DND-41 (cell line): Measurements from ENCODE around the gene BPIFB4.

Experiments used
- ATAC-seq: fragments of 200-7000 bp; cut with Tn5 transposase; 3 replicates; pipeline ENCODE4 v1.9.1; 2021; ENCODE audit warnings: low read depth; ENCODE audit not compliant: insufficient read depth
- DNase-seq: peaks from one replicate; pipeline ENCODE4 v3.0.0-alpha.2; 2020
- H2AFZ ChIP-seq: 2 replicates; pipeline ENCODE4 v1.6.0; 2012; ENCODE audit warnings: low read depth, low read length
- H3K27ac ChIP-seq: 2 replicates; pipeline ENCODE4 v1.5.1; 2012; ENCODE audit warnings: low read length, inconsistent platforms
- H3K27me3 ChIP-seq: fragments of 200-600 bp; sonication (generic); 2 replicates; pipeline ENCODE4 v1.6.0; 2012; ENCODE audit warnings: low read length, mild to moderate bottlenecking, inconsistent platforms; ENCODE audit not compliant: insufficient read depth, poor library complexity
- H3K36me3 ChIP-seq: 2 replicates; pipeline ENCODE4 v1.5.1; 2012; ENCODE audit warnings: low read length, inconsistent platforms; ENCODE audit not compliant: insufficient read depth
- H3K4me1 ChIP-seq: 2 replicates; pipeline ENCODE4 v1.5.1; 2012; ENCODE audit warnings: mild to moderate bottlenecking, low read length; ENCODE audit not compliant: insufficient read depth
- H3K4me2 ChIP-seq: 2 replicates; pipeline ENCODE4 v1.6.0; 2012; ENCODE audit warnings: mild to moderate bottlenecking, moderate library complexity, low read length, inconsistent platforms; ENCODE audit not compliant: insufficient read depth
- H3K4me3 ChIP-seq, 2 experiments: fragments of 200-600 bp in 1 of 2; shearing (Covaris generic) in 1 of 2; 2 replicates each; pipeline ENCODE4 v1.5.1; 2012 to 2016; ENCODE audit warnings: inconsistent platforms in 2 of 2, low read length in 2 of 2, mild to moderate bottlenecking in 2 of 2, low read depth in 1 of 2, moderate library complexity in 1 of 2
- H3K79me2 ChIP-seq: 2 replicates; pipeline ENCODE4 v1.6.0; 2012; ENCODE audit warnings: low read length, inconsistent platforms; ENCODE audit not compliant: insufficient read depth
- H3K9ac ChIP-seq: 2 replicates; pipeline ENCODE4 v1.6.0; 2012; ENCODE audit warnings: low read depth, mild to moderate bottlenecking, inconsistent platforms, low read length, moderate library complexity
- H3K9me3 ChIP-seq: 2 replicates; pipeline ENCODE4 v1.5.1; 2012; ENCODE audit warnings: low read length, moderate library complexity, mild to moderate bottlenecking, inconsistent platforms; ENCODE audit not compliant: insufficient read depth, severe bottlenecking
- H4K20me1 ChIP-seq: 2 replicates; pipeline ENCODE4 v1.6.0; 2012; ENCODE audit warnings: low read length; ENCODE audit not compliant: insufficient read depth
- CTCF ChIP-seq: IDR thresholded peaks from 2 replicates; pipeline ENCODE4 v1.5.1; 2012; ENCODE audit warnings: borderline replicate concordance, low read length, moderate library complexity, mild to moderate bottlenecking; ENCODE audit not compliant: poor library complexity, severe bottlenecking; ENCODE audit errors: extremely low read depth
- EZH2 ChIP-seq: IDR thresholded peaks from 3 replicates; pipeline ENCODE4 v1.6.1; 2012; ENCODE audit warnings: borderline replicate concordance, low read depth, mild to moderate bottlenecking, moderate library complexity, low read length, inconsistent platforms; ENCODE audit not compliant: severe bottlenecking

BPIFB4 gene

GRCh38 chr20:33131949-33132473, 52.6 kb downstream of the BPIFB4 start:
- ATAC-seq, result no peak
- no peak overlapping the region for H3K9ac ChIP-seq

GRCh38 chr20:33132513-33133372, 53.3 kb downstream of the BPIFB4 start:
- Histone ChIP-seq H4K20me1 (no peaks in the 10 kb centered on the region), H2AFZ (no peak overlapping the region), H3K36me3 (no peaks in the 10 kb centered on the region), H3K4me2 (no peak overlapping the region), H3K27ac (no peak overlapping the region), H3K27me3 (peaks cover 10% of the 10 kb centered on the region), H3K9ac (no peak overlapping the region), H3K79me2 (no peaks in the 10 kb centered on the region), H3K9me3 (no peaks in the 10 kb centered on the region), H3K4me3 (no peak overlapping the region), H3K4me1 (no peaks in the 10 kb centered on the region)
- TF ChIP-seq EZH2, result no peak
- no peak for TF ChIP-seq CTCF
- DNase-seq, result no peak
- ATAC-seq, result no peak

More at GRCh38 chr20:33131949-33132473, 52.6 kb downstream of the BPIFB4 start:
- DNase-seq, result no peak
- Histone ChIP-seq H3K9me3 (no peaks in the 10 kb centered on the region), H3K4me3 (no peak overlapping the region), H3K27ac (no peak overlapping the region), H3K27me3 (peaks cover 14% of the 10 kb centered on the region), H3K4me1 (no peaks in the 10 kb centered on the region), H4K20me1 (no peaks in the 10 kb centered on the region), H2AFZ (no peak overlapping the region), H3K4me2 (no peak overlapping the region), H3K79me2 (no peaks in the 10 kb centered on the region), H3K36me3 (no peaks in the 10 kb centered on the region)
- TF ChIP-seq CTCF, result no peak
- no peak for TF ChIP-seq EZH2

- no peak overlapping the region for H3K4me3 ChIP-seq
- ATAC-seq (no peak), DNase-seq (no peak)
- H3K79me2 ChIP-seq, result no peaks in the 10 kb centered on the region
- H3K9ac ChIP-seq, result no peak overlapping the region
- no peaks in the 10 kb centered on the region for H3K9me3 ChIP-seq
- H3K4me1 ChIP-seq, result no peaks in the 10 kb centered on the region
- no peak overlapping the region for H2AFZ ChIP-seq
- H3K36me3 ChIP-seq, result no peaks in the 10 kb centered on the region
- peaks cover 9% of the 10 kb centered on the region for H3K27me3 ChIP-seq
- TF ChIP-seq CTCF (no peak), EZH2 (no peak)
- no peak overlapping the region for H3K27ac ChIP-seq
- H4K20me1 ChIP-seq, result no peaks in the 10 kb centered on the region
- no peak overlapping the region for H3K4me2 ChIP-seq
Measured at GRCh38 chr20:33133373-33133941, 54.0 kb downstream of the BPIFB4 start.
